HepG2 (cell line): ENCODE data around the gene MYL4.

Experiments used
- CEBPZ ChIP-seq: IDR thresholded peaks from 2 replicates; pipeline ENCODE4 v1.6.1; 2012; ENCODE audit warnings: low read length, improper control_type of control experiment
- CTCF ChIP-seq: sonication (generic); formaldehyde crosslinking; IDR thresholded peaks from 2 replicates; pipeline ENCODE4 v1.5.0; 2020; ENCODE audit warnings: mild to moderate bottlenecking, missing genetic modification reagents, moderate library complexity
- HDAC2 ChIP-seq: sonication (generic); formaldehyde crosslinking; IDR thresholded peaks from 2 replicates; pipeline ENCODE4 v1.4.0; 2020; ENCODE audit warnings: missing genetic modification reagents
- REST ChIP-seq, 2 experiments: IDR thresholded peaks; 2 replicates each; pipeline ENCODE4 v1.6.1; 2011 to 2012; ENCODE audit warnings: low read length in 2 of 2, borderline replicate concordance in 1 of 2, low read depth in 1 of 2, mild to moderate bottlenecking in 1 of 2, moderate library complexity in 1 of 2
- SIN3A ChIP-seq: IDR thresholded peaks from 2 replicates; pipeline ENCODE4 v1.6.1; 2011; ENCODE audit warnings: low read depth, mild to moderate bottlenecking, control low read depth, low read length, borderline replicate concordance
- ZNF280B ChIP-seq: sonication (generic); formaldehyde crosslinking; IDR thresholded peaks from 2 replicates; pipeline ENCODE4 v1.5.0; 2020; ENCODE audit warnings: missing genetic modification reagents, mild to moderate bottlenecking, borderline replicate concordance
- TF ChIP-seq, protein P1 (sequence below): sonication (generic); formaldehyde crosslinking; conservative IDR thresholded peaks from 2 replicates; pipeline ENCODE4 v1.4.0; 2020; ENCODE audit warnings: missing genetic modification reagents

DNA sequence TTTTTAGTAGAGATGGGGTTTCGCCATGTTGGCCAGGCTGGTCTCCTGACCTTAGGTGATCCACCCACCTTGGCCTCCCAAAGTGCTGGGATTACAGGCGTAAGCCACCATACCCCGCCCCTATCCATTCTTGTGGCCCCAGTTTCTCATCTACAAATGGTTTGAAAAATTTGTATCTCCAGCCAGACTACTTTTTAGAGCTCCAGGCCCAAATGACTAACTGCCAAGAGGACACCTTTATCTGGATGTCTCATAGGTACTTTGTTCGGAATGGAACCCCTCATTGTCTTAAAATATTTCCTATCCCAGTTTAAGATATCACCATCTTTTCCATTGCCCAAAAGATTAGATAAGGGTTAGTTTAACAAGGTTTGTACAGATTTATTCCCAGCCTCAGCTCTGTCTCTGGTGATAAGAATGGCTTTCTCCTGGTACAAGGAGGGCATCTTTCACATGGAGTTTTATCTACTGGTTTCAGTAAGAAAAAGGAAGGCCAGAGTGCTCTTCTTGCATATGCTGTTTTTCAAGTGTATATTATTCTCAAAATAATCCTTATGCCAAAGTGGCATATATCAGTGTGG is 15.1 kb upstream of the MYL4 start:
- TF ChIP-seq CEBPZ: no peak
- TF ChIP-seq, protein P1, sequence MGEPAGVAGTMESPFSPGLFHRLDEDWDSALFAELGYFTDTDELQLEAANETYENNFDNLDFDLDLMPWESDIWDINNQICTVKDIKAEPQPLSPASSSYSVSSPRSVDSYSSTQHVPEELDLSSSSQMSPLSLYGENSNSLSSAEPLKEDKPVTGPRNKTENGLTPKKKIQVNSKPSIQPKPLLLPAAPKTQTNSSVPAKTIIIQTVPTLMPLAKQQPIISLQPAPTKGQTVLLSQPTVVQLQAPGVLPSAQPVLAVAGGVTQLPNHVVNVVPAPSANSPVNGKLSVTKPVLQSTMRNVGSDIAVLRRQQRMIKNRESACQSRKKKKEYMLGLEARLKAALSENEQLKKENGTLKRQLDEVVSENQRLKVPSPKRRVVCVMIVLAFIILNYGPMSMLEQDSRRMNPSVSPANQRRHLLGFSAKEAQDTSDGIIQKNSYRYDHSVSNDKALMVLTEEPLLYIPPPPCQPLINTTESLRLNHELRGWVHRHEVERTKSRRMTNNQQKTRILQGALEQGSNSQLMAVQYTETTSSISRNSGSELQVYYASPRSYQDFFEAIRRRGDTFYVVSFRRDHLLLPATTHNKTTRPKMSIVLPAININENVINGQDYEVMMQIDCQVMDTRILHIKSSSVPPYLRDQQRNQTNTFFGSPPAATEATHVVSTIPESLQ (CRISPR knock-in tag): no peak
- TF ChIP-seq ZNF280B (CRISPR knock-in tag): no peak
- TF ChIP-seq CTCF: no peak
- TF ChIP-seq HDAC2 (CRISPR knock-in tag): no peak
- no peak for TF ChIP-seq REST (IDR thresholded peaks at IDR 0.05; ENCODE audit: borderline replicate concordance in 1 of 2, low read depth in 1 of 2, low read length in 2 of 2)
- TF ChIP-seq SIN3A: no peak
